ENCODE data around the gene C2CD2.
"Not testable (repeated sequence)": the region's sequence is repeated elsewhere in the genome, so short reads cannot be mapped to it uniquely, and the experiment has no call there.

The C2CD2 gene

GRCh38 chr21:41956926-41957729 lies 3.3 kb upstream of the C2CD2 start:
- no peak for FAIRE-seq

- no peak for FAIRE-seq
Observed at GRCh38 chr21:41955516-41955915, 1.7 kb upstream of the C2CD2 start.

DNA sequence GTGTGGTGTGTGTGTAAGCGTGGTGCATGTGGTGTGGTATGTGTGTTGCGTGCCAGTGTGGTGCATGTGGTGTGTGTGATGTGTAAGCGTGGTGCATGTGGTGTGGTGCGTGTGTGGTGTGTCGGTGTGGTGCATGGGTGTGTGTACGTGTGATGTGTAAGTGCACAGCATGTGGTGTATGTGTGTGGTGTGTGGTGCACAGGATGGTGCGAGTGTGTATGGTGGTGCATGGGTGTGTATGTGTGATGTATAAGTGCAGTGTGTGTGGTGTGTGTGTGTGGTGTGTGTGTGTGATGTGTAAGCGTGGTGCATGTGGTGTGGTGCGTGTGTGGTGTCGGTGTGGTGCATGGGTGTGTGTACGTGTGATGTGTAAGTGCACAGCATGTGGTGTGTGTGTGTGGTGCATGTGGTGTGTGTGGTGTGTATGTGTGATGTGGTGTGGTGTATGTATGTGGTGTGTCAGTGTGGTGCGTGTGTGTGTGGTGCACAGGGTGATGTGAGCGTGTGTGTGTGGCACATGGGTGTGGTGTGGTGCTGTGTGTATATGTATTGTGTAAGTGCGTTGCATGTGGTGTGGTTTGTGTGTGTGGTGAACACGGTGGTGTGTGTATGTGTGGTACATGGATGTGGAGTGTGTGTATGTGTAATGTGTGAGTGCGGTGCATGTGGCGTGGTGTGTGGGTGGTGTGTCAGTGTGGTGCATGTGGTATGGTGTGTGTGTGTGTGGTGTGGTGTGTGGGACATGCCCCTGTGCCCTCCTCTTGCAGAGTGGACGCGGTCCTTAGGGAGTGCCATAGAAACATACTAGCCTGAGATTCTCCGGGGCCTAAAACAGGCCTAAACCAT lies 1.1 kb upstream of the C2CD2 start:
- no peak for FAIRE-seq

GRCh38 chr21:41953249-41953830 lies 478 bp downstream of the C2CD2 start:
- FAIRE-seq, result no peak

DNA sequence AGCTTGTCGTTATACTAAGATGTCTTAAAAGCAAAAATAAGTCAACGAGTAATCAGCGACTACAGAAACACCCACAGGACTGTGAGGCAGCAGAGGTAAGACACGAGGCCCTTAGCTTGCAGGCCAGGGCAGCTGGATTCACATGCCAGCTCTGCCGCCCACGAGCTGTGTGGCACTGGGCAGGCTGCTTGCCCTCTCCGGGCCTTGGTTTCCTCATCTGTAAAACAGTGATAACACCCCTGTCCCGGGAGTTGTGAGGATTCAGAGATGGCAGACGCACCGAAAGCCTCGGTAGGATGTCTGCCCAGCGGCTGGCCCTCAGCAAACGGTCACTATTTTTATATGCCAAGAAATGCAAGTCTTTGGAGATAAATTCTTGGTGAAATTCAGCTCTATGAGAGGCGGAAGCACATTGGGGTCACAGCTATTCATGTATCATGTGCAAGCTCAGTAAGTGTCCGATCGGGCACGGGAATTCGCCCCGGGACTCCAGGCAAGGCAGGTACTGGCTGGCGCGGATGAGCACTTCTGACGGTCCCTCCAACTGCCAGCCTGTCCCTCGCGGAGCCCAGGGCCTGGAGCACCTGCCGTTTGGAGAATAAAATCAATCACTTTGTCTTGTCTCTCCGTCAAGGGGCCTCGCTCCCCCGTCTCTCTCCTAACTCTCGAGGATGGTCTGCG lies 1.1 kb downstream of the C2CD2 start:
- FAIRE-seq, result no peak

DNA sequence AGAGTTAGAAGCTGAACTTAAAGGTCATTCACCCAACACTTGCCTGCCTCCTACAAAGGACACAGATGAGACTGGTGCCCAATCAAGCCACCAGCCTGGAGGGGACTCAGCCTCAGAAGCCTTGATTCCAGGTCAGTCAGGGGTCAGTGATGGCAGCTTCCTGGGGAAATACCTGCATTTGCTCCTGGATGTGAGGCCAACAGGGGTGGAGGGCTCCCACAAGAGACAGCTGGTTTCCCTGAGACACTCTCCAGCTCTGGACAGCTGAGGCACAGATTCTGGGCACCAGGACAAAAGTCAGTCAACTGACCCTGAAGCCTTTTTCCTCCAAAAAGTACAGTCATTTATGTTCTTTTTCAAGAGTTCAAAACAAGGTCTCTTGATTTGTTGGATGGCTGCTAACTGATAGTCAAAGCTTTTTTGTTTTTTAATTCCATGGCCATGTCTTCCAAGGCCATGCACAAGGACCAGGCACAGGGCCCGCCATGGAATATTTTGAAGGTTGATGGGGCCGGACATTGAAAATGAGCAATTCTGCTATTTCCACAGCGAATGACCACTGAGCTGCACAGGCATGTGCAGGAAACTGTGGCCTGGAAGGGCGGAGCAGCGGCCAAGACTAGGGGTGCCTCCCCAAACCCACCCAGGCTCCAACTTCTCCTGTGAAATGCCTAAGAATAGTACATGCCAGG lies 1.8 kb downstream of the C2CD2 start:
- FAIRE-seq, result no peak

- no peak for FAIRE-seq
Observed at GRCh38 chr21:41950941-41951351, 2.9 kb downstream of the C2CD2 start.

- not testable (repeated sequence) for FAIRE-seq
Observed at GRCh38 chr21:41949631-41950030, 4.2 kb downstream of the C2CD2 start.

- FAIRE-seq, result no peak
Observed at GRCh38 chr21:41948901-41949300, 4.9 kb downstream of the C2CD2 start.

DNA sequence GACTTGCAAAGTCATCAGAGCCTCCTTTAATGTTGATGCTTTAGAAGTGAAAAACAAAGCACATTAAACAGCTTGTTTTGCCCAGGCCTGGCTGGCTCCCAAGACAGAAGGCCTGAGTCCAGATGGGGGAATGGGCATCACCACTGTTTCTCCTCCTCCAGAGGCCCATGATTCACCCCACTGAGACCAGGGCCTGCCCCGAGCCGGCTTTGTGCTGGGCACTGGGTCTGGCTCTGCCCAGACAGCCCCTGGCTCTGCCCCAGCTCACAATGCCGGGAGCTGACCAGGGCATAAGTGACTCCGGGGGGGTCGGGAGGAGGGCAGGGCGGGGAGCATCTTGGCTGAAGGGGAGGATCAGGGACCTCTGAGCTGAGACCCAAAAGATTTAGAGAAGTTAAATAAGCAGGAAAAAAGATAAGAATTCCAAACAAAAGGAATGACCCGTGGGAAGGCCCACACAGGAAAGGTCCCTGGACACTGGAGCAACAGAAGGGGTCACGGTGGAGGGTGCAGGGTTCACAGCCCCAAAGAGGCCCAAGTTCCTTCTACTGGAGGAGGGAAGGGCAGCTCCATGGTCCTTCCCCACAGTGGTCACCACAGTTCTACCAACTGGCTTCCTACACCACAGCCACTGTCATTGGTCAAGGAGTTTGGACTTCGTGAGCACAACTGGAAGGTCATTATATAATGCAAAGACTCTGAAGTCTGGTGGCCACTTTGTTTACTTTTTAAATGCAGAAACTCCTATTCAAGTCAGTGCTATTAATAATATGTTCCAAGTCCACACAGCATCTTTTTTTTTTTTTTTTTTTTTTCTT lies 5.5 kb downstream of the C2CD2 start:
- FAIRE-seq, result no peak

DNA sequence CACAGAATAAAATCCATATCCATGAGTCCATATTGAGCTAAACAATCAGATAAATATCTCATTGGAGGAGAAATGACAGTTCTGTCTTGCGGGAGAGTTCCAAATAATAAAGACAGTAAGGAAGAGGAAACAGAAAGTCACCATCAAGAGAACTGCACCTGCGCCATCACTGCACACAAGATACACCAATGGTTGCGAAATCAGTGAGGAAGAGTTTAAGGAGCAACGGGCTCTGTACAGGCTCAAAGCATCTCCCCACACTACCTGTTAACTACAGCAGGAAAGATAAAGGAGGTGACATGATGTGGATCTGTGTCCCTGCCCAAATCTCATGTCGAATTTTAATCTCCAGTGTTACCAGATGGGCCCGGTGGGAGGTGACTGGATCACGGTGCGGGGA lies 7.8 kb downstream of the C2CD2 start:
- no peak for FAIRE-seq

GRCh38 chr21:41943851-41944250 lies 10.0 kb downstream of the C2CD2 start:
- no peak for FAIRE-seq

DNA sequence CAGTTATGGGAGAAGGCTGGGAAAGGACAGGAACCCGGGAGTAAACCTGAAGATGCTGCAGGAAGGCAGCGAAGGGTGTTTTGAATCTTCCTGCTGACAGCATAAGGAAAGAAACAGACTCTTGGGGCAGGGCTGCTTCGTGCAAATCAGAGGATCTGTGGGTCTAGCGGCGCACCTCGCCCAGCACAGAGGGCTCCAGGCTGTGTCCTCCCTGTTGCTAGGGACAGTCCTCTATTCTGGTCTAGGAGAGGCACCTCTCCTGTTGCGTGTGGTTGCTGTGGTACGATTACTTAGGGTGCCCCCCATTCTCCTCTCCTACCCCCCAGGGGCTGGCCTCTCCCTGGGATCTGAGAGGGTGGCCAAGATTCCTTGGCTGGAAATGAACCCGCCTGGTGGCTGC lies 11.4 kb downstream of the C2CD2 start:
- FAIRE-seq, result no peak

DNA sequence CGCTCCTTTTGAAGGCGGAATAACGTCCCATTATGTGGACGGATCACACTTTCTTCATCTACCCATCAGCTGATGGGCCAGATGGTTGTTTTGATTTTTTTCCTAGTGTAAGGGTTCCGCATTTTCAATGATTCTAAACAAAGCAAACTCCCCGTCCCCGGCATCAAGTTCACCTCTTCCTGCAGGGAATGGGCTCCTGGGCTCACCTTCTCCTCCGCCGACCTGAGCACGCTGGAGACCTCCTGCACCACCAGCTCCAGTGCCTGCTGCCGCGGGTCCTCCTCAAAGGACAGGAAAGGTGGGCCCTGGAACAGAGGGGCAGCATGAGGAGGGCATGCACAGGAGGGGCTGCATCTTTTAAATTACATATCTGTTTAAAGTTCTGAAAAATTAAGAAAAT lies 11.9 kb downstream of the C2CD2 start:
- FAIRE-seq, result no peak

DNA sequence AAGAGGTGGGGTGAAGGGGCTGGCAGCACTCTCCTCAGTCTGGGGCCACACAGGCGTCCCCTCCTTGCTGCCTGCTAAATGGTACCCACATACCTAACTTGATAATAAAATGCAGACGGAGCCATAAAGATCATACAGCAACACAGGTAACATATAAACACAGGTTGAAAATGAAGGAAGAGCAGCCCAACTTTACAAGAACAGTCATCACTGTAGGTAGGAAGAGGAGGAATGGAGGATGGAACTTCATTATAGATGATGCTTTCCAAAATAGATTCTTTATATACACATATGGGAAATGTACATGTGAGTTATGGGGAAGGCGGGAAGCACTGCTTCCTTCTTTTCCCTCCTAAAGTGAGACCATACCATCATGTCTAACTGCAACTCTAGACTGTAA lies 13.4 kb downstream of the C2CD2 start:
- FAIRE-seq, result no peak

- FAIRE-seq, result no peak
Observed at GRCh38 chr21:41939391-41939790, 14.4 kb downstream of the C2CD2 start.

GRCh38 chr21:41933313-41934079 lies 20.3 kb downstream of the C2CD2 start:
- FAIRE-seq, result no peak

DNA sequence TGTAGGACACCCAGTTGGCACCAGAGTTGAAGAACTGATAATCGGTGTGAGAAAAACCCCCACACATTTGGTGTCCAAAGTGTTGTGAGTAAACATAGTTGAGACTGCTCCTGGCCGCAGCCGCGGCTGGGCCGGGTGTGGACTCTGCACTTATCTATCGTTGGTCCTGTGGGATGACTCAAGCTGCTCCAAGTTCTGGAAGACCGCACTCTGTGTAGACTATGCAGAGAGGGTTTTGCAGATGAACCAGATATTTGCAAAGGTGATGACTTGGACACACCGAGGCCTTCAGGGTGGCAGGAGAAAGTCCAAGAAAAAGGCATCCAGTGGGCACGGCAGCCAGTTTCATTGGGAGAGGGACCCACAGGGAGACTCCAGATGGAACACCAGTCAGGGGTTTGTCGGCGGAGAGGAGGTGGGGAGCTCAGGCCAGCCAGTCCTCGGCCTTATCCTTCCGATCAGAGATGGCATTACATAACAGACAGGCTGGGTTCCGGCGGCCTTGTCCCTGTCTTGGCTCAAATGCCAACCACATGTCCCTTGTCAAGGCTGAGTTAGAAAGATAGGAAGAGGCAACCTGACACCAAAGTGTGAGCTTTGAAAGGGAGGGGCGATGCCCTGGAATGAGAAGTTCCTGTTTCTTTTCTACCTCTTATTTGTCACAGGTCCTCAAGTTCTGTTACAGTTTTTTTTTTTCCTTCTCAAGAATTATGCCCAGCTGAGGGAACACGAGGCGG lies 21.1 kb downstream of the C2CD2 start:
- FAIRE-seq, result no peak

DNA sequence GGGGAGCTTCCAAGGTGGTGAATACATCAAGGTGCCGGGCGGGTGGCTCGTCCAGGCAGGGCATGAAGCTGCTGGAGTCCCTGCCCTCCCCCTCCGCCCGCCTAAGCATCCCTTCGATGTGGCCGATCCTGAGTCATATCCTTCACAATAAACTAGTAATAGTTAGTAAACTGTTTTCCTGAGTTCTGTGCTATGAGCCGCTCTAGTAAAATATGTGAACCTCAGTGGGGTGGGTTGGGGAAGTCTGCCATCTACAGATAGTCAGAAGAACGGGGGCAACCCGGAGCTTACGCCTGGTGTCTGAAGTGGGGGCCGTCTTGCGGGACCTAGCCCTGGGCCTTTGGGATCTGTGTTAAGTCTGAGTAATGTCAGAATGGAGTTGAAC lies 21.6 kb downstream of the C2CD2 start:
- no peak for FAIRE-seq

- FAIRE-seq, result no peak
Observed at GRCh38 chr21:41931041-41931451, 22.8 kb downstream of the C2CD2 start.
